Erythroblast (primary cell): Measurements from ENCODE around the gene THEM5.
"Not testable (repeated sequence)": the region's sequence is repeated elsewhere in the genome, so short reads cannot be mapped to it uniquely, and the experiment has no call there.

ENCODE experiments used
- DNase-seq, 2 experiments: peaks; one replicate each; lab custom pipeline; 2025; lab: John Stamatoyannopoulos, UW
- GATA1 ChIP-seq: IDR thresholded peaks from 2 replicates; pipeline ENCODE4 v1.6.1; 2011; ENCODE audit warnings: low read depth, mild to moderate bottlenecking, control low read depth, low read length, moderate library complexity
- POLR2A ChIP-seq: IDR thresholded peaks from 2 replicates; pipeline ENCODE4 v1.6.1; 2011; ENCODE audit warnings: mild to moderate bottlenecking, low read length

Gene THEM5, protein sequence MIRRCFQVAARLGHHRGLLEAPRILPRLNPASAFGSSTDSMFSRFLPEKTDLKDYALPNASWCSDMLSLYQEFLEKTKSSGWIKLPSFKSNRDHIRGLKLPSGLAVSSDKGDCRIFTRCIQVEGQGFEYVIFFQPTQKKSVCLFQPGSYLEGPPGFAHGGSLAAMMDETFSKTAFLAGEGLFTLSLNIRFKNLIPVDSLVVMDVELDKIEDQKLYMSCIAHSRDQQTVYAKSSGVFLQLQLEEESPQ

DNA sequence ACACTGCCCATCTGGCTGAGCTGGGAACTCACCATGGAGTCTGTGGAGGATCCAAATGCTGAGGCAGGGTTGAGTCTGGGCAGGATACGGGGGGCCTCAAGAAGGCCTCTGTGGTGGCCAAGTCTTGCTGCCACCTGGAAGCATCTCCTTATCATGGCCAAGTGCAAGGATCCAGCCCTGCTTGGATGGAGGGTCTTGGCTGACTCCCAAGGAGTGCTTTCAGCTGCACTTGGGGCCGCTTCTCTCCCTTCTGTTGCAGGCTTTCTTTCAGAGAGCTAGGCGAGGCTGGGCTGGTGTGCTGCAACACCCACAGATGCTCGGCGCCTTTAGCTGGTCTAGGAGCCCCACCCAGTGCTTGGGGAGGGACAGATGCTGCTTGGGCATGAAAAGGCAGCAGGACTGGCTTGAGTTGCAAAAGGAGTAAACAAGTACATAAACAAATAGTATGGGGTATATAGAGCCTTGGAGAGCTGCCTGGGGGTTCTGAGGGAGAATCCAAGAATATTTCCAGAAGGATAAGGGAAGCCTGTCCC is at the start of gene THEM5:
Gene THEM5, minus strand, starts transcription at position 302 of the 533 bp plus-strand sequence. Its CDS starts 147 bp downstream, at position 155.
- no peak for TF ChIP-seq GATA1
- TF ChIP-seq POLR2A: no peak

DNA sequence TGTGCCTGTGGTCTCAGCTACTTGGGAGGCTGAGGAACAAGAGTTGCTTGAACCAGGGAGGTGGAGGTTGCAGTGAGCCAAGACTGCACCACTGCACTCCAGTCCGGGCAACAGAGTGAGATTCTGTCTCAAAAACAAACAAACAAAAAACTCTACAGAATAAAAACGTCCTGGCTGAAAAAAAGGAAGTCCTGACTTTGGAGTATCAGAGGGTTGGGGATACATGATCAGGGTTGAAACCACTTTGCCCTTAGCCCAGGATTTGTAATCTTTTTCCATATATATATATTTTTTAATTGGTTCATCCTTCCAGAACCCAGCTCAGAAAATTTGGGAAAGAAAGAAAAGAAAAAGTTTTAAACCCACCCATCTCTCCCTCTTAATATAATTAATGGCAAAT is 49.3 kb upstream of the THEM5 start:
- no peak for DNase-seq
- TF ChIP-seq GATA1 (no peak), POLR2A (no peak)

More for the DNA sequence above, at the start of gene THEM5:
- peak; percentile 56 to 62 for DNase-seq

DNA sequence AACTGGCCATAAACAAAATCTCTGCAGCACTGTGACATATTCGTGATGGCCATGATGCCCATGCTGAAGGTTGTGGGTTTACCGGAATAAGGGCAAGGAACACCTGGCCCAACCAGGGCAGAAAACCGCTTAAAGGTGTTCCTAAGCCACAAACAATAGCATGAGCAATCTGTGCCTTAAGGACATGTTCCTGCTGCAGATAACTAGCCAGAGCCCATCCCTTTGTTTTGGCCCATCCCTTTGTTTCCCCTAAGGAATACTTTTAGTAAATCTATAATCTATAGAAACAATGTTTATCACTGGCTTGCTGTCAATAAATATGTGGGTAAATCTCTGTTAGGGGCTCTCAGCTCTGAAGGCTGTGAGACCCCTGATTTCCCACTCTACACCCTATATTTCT is 47.3 kb upstream of the THEM5 start:
- DNase-seq: not testable (repeated sequence)

DNA sequence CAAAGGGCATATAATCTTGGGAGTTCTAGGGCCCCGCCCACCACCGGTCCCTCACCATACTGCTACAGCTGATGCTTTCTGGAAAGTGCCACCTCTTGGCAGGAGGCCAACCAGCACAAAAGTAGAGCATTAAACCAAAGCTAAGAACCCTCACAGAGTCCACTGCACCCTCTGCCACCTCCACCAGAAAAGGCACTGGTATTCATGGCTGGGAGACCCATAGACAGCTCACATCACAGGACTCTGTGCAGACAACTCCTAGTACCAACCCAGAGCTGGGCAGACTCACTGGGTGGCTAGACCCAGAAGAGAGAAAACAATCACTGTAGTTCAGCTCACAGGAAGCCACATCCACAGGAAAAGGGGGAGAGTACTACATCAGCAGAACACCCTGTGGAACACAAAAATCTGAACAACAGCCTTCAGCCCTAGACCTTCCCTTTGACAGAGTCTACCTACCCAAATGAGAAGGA is 45.0 kb upstream of the THEM5 start:
- DNase-seq: no peak

DNA sequence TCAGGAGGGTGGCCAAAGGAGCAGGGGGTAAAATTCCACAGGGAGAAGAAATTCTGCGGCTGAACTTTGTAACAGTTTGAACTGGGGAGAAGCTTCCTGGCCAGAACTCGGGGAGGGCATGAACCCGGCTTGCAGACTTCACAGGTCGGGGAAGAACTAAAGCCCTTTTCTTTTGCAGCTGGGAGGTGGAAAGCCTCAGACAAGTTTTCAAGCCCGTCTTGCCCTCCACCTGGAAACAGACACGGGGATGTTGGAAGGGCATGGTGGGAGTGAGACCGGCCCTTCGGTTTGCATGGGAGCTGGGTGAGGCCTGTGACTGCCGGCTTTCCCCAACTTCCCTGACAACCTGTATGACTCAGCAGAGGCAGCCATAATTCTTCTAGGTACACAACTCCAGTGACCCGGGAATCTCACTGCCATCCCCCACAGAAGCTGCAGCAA is 44.5 kb upstream of the THEM5 start:
- TF ChIP-seq GATA1: no peak
- TF ChIP-seq POLR2A: no peak
- DNase-seq: no peak

More for the DNA sequence above, 45.0 kb upstream of the THEM5 start:
- no peak for TF ChIP-seq POLR2A
- no peak for TF ChIP-seq GATA1

DNA sequence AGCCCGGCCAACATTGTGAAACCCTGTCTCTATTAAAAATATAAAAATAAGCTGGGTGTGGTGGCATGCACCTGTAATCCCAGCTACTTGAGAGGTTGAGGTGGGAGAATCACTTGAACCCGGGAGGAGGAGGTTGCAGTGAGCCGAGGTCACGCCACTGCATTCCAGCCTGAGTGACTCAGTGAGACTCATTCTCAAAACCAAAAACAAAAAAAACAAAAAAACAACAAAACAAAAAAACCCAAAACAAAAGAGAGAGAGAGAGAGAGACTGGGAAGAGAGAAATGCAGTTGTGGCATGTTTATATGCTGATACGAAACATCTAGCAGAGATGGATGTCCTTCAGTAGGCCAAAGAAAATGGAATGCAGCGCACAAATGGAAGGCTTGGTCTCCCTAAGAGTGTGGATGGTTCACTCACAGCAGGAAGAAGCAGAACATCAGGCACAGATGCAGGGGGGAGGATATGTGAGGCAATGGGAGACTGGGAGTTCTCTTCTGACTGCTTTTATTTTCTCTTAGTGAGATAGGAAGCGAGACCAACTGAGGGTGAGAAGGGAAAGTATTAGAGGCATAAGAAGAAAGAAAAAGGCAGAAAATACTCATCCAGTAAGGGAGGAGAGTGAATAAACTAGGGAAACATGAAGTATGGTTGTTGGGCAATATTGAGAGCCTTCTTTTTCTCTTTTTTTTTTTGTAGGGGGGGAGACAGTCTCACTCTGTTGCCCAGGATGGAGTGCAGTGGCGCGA is 39.8 kb upstream of the THEM5 start:
- no peak for DNase-seq
- TF ChIP-seq POLR2A (no peak), GATA1 (no peak)

DNA sequence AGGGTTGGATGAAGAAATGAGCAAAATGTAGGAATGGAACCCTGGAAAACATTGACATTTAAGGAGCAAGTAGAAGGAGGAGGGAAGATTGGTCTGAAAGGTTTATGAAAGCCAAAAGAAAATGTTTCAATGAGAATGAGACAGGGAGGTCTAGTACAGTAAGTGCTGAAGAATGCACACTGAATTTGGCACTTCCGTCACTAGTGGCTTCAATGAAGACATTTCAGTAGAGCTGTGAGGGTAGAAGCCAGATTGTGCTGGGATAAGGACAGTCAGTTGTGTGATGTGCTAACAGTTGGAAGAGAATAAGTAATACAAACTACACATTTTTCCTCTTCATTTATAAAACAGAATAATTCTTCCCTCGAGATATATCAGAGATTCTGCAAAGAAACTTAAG is 38.7 kb upstream of the THEM5 start:
- TF ChIP-seq GATA1: no peak
- TF ChIP-seq POLR2A: no peak
- DNase-seq: no peak

DNA sequence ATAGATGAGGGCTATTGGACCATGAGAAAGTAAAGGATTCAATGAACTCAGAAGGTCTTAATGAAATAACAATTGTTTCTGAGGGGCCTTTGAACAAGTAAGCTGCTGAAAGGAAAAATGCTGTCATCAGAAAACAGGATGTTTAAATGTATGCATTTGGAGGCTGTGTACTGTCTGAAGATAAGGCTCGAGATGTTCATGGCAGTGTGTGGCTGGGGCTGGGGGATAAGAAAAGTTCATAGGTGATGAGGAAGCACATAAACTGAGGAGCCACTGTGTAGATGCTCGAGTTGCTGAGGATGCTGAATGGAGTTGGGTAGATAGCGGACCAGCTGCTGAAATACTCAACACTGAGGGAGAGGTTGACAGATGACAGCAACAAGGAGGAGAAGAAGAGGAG is 38.0 kb upstream of the THEM5 start:
- no peak for DNase-seq
- TF ChIP-seq POLR2A (no peak), GATA1 (no peak)

DNA sequence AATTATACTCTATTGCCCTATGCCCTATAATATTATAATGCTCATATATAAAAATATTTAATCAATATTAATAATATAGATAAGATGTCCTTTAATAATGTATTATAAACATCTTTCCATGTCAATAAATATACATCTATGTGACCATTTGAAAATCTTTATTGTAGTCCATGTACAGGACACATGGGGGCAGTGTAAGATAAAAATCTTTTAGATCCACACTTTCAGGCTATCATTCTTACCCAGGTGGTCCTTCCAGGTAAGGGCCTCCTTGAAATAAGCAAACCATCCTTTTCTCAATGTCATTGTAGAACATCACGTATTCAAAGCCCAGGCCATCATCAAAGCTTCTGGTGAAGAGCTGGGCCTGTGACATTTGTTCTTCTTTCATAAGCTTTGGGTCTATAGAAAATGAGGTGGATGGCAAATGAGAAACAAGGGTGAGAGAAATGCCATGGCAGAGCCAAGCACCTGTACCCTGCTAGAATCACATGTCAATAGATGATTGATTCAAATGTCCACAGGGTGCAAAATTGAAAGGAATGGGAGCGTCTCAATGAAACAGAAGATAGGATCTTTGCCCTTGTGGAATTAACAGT is 35.6 kb upstream of the THEM5 start:
- DNase-seq: peak in 1 of 2 experiments; percentile 29
- TF ChIP-seq GATA1 (no peak), POLR2A (no peak)

DNA sequence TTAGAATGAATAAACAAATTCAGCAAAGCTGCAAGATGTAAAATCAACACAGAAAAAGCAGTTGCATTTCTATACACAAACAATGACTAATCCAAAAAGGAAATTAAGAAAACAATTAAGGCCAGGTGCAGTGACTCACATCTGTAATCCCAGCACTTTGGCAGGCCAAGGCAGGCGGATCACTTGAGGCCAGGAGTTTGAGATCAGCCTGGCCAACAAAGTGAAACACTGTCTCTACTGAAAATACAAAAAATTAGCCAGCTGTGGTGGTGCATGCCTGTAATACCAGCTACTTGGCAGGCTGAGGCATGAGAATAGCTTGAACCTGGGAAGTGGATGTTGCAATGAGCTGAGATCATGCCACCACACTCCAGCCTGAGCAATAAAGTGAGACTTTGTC is 33.5 kb upstream of the THEM5 start:
- TF ChIP-seq GATA1 (no peak), POLR2A (no peak)
- DNase-seq: no peak

DNA sequence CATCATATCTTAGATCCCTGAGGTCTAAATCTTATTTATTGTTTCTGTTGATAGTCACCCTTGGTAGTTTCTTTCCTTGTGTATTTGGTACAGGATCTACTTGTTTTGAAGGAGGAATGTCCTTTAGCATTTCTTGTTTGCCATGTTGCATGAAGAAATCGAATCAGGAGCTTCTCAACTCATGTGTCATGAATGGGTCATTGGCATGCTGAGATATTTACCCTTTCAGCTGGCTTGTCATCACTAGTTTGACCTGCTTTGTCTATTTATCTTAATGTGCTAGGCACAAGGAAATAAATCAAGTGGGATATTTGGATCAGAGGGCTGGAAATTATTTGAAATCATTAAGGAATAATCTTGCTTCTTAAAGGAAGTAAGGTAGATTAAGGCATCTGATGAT is 32.0 kb upstream of the THEM5 start:
- DNase-seq: no peak
- TF ChIP-seq POLR2A (no peak), GATA1 (no peak)

DNA sequence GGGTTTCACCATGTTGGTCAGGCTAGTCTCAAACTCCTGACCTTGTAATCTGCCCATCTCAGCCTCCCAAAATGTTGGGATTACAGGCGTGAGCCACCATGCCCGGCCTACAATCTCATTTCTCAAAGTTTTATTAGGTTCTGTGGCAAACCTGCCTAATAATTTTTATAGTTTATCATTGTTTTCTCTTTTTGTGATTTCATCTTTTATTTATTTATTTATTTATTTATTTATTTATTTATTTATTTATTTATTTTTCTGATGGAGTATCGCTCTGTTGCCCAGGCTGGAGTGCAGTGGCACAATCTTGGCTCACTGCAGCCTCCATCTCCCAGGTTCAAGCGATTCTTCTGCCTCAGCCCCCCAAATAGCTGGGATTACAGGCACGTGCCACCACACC is 31.4 kb upstream of the THEM5 start:
- not testable (repeated sequence) for DNase-seq

DNA sequence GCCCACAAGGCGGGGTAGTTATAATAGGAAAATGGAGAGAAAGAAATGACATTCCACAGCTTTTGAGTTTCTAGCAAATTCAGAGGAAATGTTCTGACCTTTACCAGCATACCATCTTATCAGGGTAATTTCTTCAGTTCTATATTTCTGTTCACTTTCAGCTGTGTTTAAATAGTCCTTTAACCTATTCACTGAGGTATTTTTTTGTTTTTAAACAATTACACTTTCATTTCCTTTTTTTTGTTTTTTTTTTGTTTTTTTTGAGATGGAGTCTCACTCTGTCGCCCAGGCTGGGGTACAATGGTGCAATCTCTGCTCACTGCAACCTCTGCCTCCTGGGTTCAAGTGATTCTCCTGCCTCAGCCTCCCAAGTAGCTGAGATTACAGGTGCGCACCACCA is 30.9 kb upstream of the THEM5 start:
- not testable (repeated sequence) for DNase-seq

DNA sequence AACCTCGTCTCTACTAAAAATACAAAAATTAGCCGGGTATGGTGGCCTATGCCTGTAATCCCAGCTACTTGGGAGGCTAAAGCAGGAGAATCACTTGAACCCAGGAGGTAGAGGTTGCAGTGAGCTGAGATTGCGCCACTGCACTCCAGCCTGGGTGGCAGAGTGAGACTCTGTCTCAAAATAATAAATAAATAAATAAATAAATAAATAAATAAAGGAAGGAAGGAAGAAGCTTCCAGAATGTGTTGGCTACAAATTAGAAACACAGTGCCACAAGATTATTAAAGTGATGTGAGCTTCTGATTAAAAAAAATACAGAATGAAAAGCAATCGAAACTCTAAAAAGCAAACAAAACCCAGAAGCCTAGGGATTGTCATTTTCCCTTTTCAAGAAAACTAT is 30.4 kb upstream of the THEM5 start:
- DNase-seq: not testable (repeated sequence)

DNA sequence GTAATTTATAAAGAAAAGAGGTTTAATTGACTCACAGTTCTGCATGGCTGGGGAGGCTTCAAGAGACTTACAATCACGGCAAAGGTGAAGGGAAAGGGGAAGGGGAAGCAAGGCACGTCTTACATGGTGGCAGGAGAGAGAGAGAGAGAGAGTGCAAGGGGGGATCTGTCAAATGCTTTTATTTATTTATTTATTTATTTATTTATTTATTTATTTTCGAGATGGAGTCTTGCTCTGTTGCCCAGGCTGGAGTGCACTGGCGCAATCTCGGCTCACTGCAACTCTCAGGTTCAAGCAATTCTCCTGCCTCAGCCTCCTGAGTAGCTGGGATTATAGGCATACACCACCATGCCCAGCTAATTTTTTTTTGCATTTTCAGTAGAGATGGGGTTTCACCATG is 29.4 kb upstream of the THEM5 start:
- DNase-seq: not testable (repeated sequence)
